Left lung (tissue), 10 donors: ENCODE measurements around the gene PRKCA. TPM values are rescaled to one million over a fixed set of nuclear protein-coding genes. Genes with fewer than 3 reads are reported as not detected.

Experiments
- ATAC-seq: fragments of 200-7000 bp; cut with Tn5 transposase; one replicate; pipeline ENCODE4 v1.9.1; 2020; ENCODE audit warnings: moderate library complexity
- DNase-seq, 4 donors: peaks; one replicate each; pipeline ENCODE4 v3.0.0-alpha.2; 2013 to 2020
- H3K27ac ChIP-seq, 2 donors: fragments of 200-600 bp; sonication (generic) in 1 of 2; one replicate each; pipeline versions ENCODE4 v1.5.0 to v1.8.0; 2020 to 2021
- H3K27me3 ChIP-seq, 2 donors: fragments of 200-600 bp; sonication (generic) in 1 of 2; one replicate each; pipeline versions ENCODE4 v1.5.0 to v1.8.0; 2020 to 2021
- H3K36me3 ChIP-seq, 2 donors: fragments of 200-600 bp; sonication (generic) in 1 of 2; one replicate each; pipeline versions ENCODE4 v1.5.0 to v1.8.0; 2020 to 2021
- H3K4me1 ChIP-seq, 2 donors: fragments of 200-600 bp; one replicate each; pipeline ENCODE4 v1.8.0; 2021
- H3K4me3 ChIP-seq, 2 donors: fragments of 200-600 bp; sonication (generic) in 1 of 2; one replicate each; pipeline versions ENCODE4 v1.5.0 to v1.8.0; 2020 to 2021; ENCODE audit warnings: mild to moderate bottlenecking in 1 of 2
- H3K9me3 ChIP-seq, 2 donors: fragments of 200-600 bp; sonication (generic) in 1 of 2; one replicate each; pipeline versions ENCODE4 v1.5.0 to v1.8.0; 2020 to 2021
- intact Hi-C, 2 donors: fragments of 100-400 bp; cut with DNase I; formaldehyde crosslinking; loops; one replicate each; pipeline versions ENCODE4 v1.11.2 to v1.14.2; 2022
- polyA plus RNA-seq, 6 donors: library from polyadenylated mRNA; unstranded; fragments of 120-200 nt; gene quantifications; one replicate each; pipeline ENCODE4 v1.2.1, GENCODE V29; 2013; ENCODE audit not compliant: insufficient read length in 6 of 6
- total RNA-seq, 2 donors: library from RNA; stranded (reverse); fragmentation: NEBNext Ultra II Directional; extraction: Animal tissue kit (Norgen Biotek cat#: 25700); gene quantifications; one replicate each; pipeline ENCODE4 v1.2.1, GENCODE V29; 2021
- TF ChIP-seq, protein P1 (sequence below), 2 donors: fragments of 200-600 bp; sonication (generic) in 1 of 2; IDR thresholded peaks; one replicate each; pipeline versions ENCODE4 v1.5.0 to v1.8.0; 2021; ENCODE audit warnings: antibody characterized with exemption in 2 of 2
- donor health status: DM: no; HTN: yes; CAD: no.
- donor health status: DM: no; HTN: no; CAD: no.

PRKCA gene
- total and polyA plus RNA-seq, 8 donors: 16.4 to 30.4 (median 17.5) TPM

- ATAC-seq: no peak
- intact Hi-C loops: no loop called here
- Histone ChIP-seq H3K4me1 (peaks cover 13 to 23% of the 10 kb centered on the region in 2 donors), H3K4me3 (no peak overlapping the region), H3K27ac (no peak overlapping the region), H3K9me3 (no peaks in the 10 kb centered on the region), H3K27me3 (no peaks in the 10 kb centered on the region), H3K36me3 (no peaks in the 10 kb centered on the region)
- TF ChIP-seq, protein P1, sequence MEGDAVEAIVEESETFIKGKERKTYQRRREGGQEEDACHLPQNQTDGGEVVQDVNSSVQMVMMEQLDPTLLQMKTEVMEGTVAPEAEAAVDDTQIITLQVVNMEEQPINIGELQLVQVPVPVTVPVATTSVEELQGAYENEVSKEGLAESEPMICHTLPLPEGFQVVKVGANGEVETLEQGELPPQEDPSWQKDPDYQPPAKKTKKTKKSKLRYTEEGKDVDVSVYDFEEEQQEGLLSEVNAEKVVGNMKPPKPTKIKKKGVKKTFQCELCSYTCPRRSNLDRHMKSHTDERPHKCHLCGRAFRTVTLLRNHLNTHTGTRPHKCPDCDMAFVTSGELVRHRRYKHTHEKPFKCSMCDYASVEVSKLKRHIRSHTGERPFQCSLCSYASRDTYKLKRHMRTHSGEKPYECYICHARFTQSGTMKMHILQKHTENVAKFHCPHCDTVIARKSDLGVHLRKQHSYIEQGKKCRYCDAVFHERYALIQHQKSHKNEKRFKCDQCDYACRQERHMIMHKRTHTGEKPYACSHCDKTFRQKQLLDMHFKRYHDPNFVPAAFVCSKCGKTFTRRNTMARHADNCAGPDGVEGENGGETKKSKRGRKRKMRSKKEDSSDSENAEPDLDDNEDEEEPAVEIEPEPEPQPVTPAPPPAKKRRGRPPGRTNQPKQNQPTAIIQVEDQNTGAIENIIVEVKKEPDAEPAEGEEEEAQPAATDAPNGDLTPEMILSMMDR (IDR thresholded peaks at IDR 0.05): no peak
- no peak for DNase-seq
Measured at GRCh38 chr17:66506641-66507040, 204.2 kb downstream of the PRKCA start.

DNA sequence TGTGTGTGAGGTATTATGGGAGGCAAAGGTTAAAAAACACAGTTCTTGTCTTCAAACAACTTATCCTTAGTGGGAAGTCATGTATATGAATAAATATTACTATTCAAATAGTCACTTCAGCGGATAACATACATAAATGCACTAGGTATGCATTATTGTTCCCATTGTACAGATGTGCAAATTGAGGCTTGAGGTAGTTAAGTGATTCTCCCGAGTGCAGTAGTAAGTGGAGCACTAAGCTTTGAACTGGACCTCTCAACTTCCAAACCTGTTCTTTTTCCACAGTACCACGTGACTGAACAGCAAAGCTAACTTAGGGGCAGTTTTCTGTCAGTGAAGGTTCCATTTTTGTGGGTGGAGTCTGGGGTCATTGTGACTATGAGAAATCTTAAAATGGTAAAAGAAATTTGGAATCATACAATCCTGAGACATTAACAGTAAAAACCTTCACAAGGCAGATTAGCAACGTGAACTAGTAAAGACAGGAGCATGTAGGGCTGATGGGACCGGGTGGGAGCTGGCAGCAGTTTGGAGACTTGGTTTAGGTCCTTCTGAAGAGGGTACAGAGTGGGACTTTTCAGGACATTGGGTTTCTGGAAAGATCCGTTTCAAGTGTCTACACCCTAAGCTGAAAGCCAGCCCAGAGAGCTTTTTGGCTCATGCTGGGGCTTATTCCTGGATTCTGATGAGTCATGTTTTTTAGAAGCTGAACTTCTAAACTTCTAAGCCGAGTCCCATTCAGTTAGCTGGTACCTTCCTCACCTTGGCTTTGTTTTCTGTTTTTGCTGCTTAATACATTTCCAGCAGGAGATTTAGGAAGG is 204.9 kb downstream of the PRKCA start:
- TF ChIP-seq, protein P1 (IDR thresholded peaks at IDR 0.05): no peak
- Histone ChIP-seq H3K9me3 (no peaks in the 10 kb centered on the region), H3K36me3 (no peaks in the 10 kb centered on the region), H3K4me3 (no peak overlapping the region), H3K27ac (peak overlapping the region; percentile 9 to 50), H3K4me1 (peaks cover 13 to 23% of the 10 kb centered on the region in 2 donors), H3K27me3 (no peaks in the 10 kb centered on the region)
- DNase-seq (peak in 1 of 4 donors; percentile 36), ATAC-seq (peak; percentile 72)
- intact Hi-C loops: no loop called here

- Histone ChIP-seq H3K9me3 (no peaks in the 10 kb centered on the region), H3K4me1 (peaks cover 13 to 23% of the 10 kb centered on the region in 2 donors), H3K36me3 (no peaks in the 10 kb centered on the region), H3K27me3 (no peaks in the 10 kb centered on the region), H3K4me3 (no peak overlapping the region), H3K27ac (peak overlapping the region; percentile 9 to 50)
- DNase-seq: no peak
- TF ChIP-seq, protein P1 (IDR thresholded peaks at IDR 0.05): no peak
- ATAC-seq: no peak
- intact Hi-C loops: no loop called here
Measured at GRCh38 chr17:66507982-66508760, 205.8 kb downstream of the PRKCA start.

DNA sequence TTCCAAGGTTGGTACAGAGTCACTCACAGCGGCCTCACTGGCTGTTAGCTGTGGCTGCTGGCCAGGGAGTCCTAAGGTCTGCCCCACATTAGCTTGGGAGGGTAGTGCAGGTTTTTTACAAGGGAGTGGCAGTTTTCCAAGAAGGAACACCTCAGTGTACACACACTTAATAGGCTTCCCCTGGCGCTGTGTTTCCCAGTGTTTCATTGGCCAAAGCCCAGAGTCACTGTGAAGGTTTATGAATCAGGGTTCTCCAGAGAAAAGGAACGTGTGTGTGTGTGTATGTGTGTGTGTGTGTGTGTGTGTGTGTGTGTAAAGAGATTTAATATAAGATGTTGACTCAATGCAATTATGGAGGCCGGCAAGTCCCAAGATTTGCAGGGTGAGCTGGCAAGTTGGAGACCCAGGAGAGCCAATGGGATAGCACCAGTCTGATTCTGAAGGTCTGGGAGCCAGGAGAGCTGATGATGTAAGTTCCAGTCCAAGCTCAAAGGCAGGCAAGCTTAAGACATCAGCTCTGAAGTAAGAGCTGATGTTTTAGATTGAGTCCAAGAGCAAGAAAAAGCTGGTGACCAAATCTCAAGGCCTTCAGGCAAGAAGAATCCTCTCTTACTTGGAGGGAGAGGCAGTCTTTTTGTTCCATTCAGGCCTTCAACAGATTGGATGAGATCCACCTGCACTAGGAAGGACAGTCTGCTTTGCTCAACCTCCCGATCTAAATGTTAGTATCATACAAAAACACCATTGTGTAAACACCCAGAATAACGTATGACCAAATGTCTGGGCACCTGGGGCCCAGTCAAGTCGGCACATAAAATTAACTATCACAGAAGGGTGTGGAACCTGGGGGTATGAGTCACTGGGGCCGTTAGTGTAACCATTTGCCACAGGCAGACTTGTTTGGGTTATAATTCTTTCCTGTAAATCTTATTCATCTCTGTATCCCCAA is 206.8 kb downstream of the PRKCA start:
- intact Hi-C loops: no loop called here
- Histone ChIP-seq H3K9me3 (no peaks in the 10 kb centered on the region), H3K4me1 (peaks cover 13 to 23% of the 10 kb centered on the region in 2 donors), H3K27ac (peak overlapping the region in 1 of 2 donors; percentile 28), H3K36me3 (no peaks in the 10 kb centered on the region), H3K27me3 (no peaks in the 10 kb centered on the region), H3K4me3 (no peak overlapping the region)
- DNase-seq (peak in 2 of 4 donors; percentile 53 to 56), ATAC-seq (peak; percentile 82)
- TF ChIP-seq, protein P1 (IDR thresholded peaks at IDR 0.05): no peak
